WTC11 (cell line): ENCODE results near the gene PDPN. TPM values are rescaled to one million over a fixed set of nuclear protein-coding genes. Genes with fewer than 3 reads are reported as not detected.

ENCODE experiments used
- ATAC-seq: fragments of 200-7000 bp; cut with Tn5 transposase; 2 replicates; pipeline ENCODE4 v1.10.0; 2021; ENCODE audit warnings: mild to moderate bottlenecking, moderate library complexity
- CTCF ChIA-PET: fragments of 300-600 bp; sonication (Branson Sonifier 250); formaldehyde crosslinking; loops from one replicate; lab custom pipeline; 2021; ENCODE audit warnings: antibody characterized with exemption; lab: Charles Lee
- POLR2A ChIA-PET: fragments of 350-600 bp; sonication (Branson Sonifier 250); formaldehyde crosslinking; loops from one replicate; lab custom pipeline; 2021; ENCODE audit warnings: antibody characterized with exemption; lab: Charles Lee
- DNase-seq: peaks from one replicate; pipeline ENCODE4 v3.0.0; 2021; ENCODE audit warnings: low spot score
- H3K27ac Mint-ChIP-seq: 2 replicates; pipeline ENCODE4 v1.8.0; 2021; ENCODE audit warnings: mixed read lengths
- H3K27me3 Mint-ChIP-seq: 2 replicates; pipeline ENCODE4 v1.8.0; 2021; ENCODE audit warnings: low read depth, mild to moderate bottlenecking, moderate library complexity, mixed read lengths
- H3K36me3 Mint-ChIP-seq: 2 replicates; pipeline ENCODE4 v1.8.0; 2021; ENCODE audit warnings: mixed read lengths
- H3K4me1 Mint-ChIP-seq: 2 replicates; pipeline ENCODE4 v1.8.0; 2022; ENCODE audit warnings: mixed read lengths
- H3K4me3 Mint-ChIP-seq: 2 replicates; pipeline ENCODE4 v1.8.0; 2021; ENCODE audit warnings: mild to moderate bottlenecking, moderate library complexity, mixed read lengths
- H3K9me3 Mint-ChIP-seq: 2 replicates; pipeline ENCODE4 v1.8.0; 2021; ENCODE audit warnings: mixed read lengths
- ATF2 ChIP-seq: sonication (generic); formaldehyde crosslinking; IDR thresholded peaks from 2 replicates; pipeline ENCODE4 v1.8.1; 2022; ENCODE audit warnings: low read depth, missing genetic modification reagents, borderline replicate concordance
- CREM ChIP-seq: sonication (generic); formaldehyde crosslinking; IDR thresholded peaks from 2 replicates; pipeline ENCODE4 v1.8.1; 2022; ENCODE audit warnings: mild to moderate bottlenecking, missing genetic modification reagents, moderate library complexity
- CTCF ChIP-seq: fragments of 200-600 bp; IDR thresholded peaks from 2 replicates; pipeline ENCODE4 v1.8.0; 2022; ENCODE audit warnings: antibody characterized with exemption
- E2F5 ChIP-seq: sonication (generic); formaldehyde crosslinking; IDR thresholded peaks from 2 replicates; pipeline ENCODE4 v1.8.1; 2022; ENCODE audit warnings: mild to moderate bottlenecking, moderate library complexity, missing genetic modification reagents
- EMX1 ChIP-seq: fragments of 250-450 bp; sonication (Bioruptor Pico); IDR thresholded peaks from 2 replicates; pipeline ENCODE4 v1.8.0; 2021; ENCODE audit warnings: mild to moderate bottlenecking
- ERG ChIP-seq: fragments of 250-450 bp; sonication (Bioruptor Pico); IDR thresholded peaks from 2 replicates; pipeline ENCODE4 v1.8.0; 2021; ENCODE audit warnings: mild to moderate bottlenecking
- FOXJ3 ChIP-seq: sonication (generic); formaldehyde crosslinking; IDR thresholded peaks from 2 replicates; pipeline ENCODE4 v1.9.0; 2021; ENCODE audit warnings: missing genetic modification reagents, mild to moderate bottlenecking, borderline replicate concordance
- FOXK1 ChIP-seq: sonication (generic); formaldehyde crosslinking; IDR thresholded peaks from 2 replicates; pipeline ENCODE4 v1.8.0; 2022; ENCODE audit warnings: mild to moderate bottlenecking, moderate library complexity, missing genetic modification reagents
- FOXP1 ChIP-seq: sonication (generic); formaldehyde crosslinking; IDR thresholded peaks from 2 replicates; pipeline ENCODE4 v1.8.0; 2022; ENCODE audit warnings: missing genetic modification reagents, mild to moderate bottlenecking, moderate library complexity, borderline replicate concordance
- JAZF1 ChIP-seq: fragments of 250-450 bp; sonication (Bioruptor Pico); IDR thresholded peaks from 2 replicates; pipeline ENCODE4 v1.9.0; 2021; ENCODE audit warnings: moderate library complexity, mild to moderate bottlenecking, inconsistent platforms
- MLX ChIP-seq: sonication (generic); formaldehyde crosslinking; IDR thresholded peaks from 2 replicates; pipeline ENCODE4 v1.8.1; 2023; ENCODE audit warnings: mild to moderate bottlenecking, missing genetic modification reagents, moderate library complexity
- PRRX2 ChIP-seq: fragments of 250-450 bp; sonication (Bioruptor Pico); IDR thresholded peaks from 2 replicates; pipeline ENCODE4 v1.8.0; 2021; ENCODE audit warnings: mild to moderate bottlenecking
- SOX15 ChIP-seq: fragments of 250-450 bp; sonication (Bioruptor Pico); IDR thresholded peaks from 2 replicates; pipeline ENCODE4 v1.9.0; 2021; ENCODE audit warnings: mild to moderate bottlenecking
- ZNF138 ChIP-seq: sonication (generic); formaldehyde crosslinking; conservative IDR thresholded peaks from 2 replicates; pipeline ENCODE4 v1.8.1; 2022; ENCODE audit warnings: mild to moderate bottlenecking, moderate library complexity, missing genetic modification reagents
- ZNF317 ChIP-seq: sonication (generic); formaldehyde crosslinking; IDR thresholded peaks from 2 replicates; pipeline ENCODE4 v1.8.1; 2023; ENCODE audit warnings: low read depth, mild to moderate bottlenecking, moderate library complexity, missing genetic modification reagents, borderline replicate concordance
- ZNF671 ChIP-seq: fragments of 250-450 bp; sonication (Bioruptor Pico); IDR thresholded peaks from 2 replicates; pipeline ENCODE4 v1.8.0; 2021; ENCODE audit warnings: mild to moderate bottlenecking
- total RNA-seq: library from RNA; stranded (reverse); gene quantifications from 3 replicates; pipeline ENCODE4 v1.2.3, GENCODE V29; 2021
- TF ChIP-seq, protein P1 (sequence below): sonication (generic); formaldehyde crosslinking; IDR thresholded peaks from 2 replicates; pipeline ENCODE4 v1.8.1; 2023; ENCODE audit warnings: mild to moderate bottlenecking, missing genetic modification reagents
- TF ChIP-seq, protein P2 (sequence below): sonication (generic); formaldehyde crosslinking; conservative IDR thresholded peaks from 2 replicates; pipeline ENCODE4 v1.8.1; 2022; ENCODE audit warnings: mild to moderate bottlenecking, missing genetic modification reagents

The PDPN gene
- total RNA-seq, 1 experiment from 2014 or later: 158 TPM

- CTCF ChIA-PET: interaction anchor here (0.7 to 3.2 kb wide), 3 partner anchors 10 to 31 kb away, joined by 4 to 13 read pairs (median 9); no protein-coding TSS in a partner anchor
- Mint-ChIP-seq H3K36me3 (no peaks in the 10 kb centered on the region), H3K4me1 (peaks cover 8% of the 10 kb centered on the region; the same call in 1 of the 2 replicates), H3K9me3 (no peaks in the 10 kb centered on the region)
- POLR2A ChIA-PET: no interaction called here
- no peak for DNase-seq
- no peak for TF ChIP-seq SOX15 (CRISPR knock-in tag)
- no peak for TF ChIP-seq ZNF138
- no peak for TF ChIP-seq MLX
- no peak for TF ChIP-seq ATF2 (CRISPR knock-in tag)
- TF ChIP-seq, protein P1, sequence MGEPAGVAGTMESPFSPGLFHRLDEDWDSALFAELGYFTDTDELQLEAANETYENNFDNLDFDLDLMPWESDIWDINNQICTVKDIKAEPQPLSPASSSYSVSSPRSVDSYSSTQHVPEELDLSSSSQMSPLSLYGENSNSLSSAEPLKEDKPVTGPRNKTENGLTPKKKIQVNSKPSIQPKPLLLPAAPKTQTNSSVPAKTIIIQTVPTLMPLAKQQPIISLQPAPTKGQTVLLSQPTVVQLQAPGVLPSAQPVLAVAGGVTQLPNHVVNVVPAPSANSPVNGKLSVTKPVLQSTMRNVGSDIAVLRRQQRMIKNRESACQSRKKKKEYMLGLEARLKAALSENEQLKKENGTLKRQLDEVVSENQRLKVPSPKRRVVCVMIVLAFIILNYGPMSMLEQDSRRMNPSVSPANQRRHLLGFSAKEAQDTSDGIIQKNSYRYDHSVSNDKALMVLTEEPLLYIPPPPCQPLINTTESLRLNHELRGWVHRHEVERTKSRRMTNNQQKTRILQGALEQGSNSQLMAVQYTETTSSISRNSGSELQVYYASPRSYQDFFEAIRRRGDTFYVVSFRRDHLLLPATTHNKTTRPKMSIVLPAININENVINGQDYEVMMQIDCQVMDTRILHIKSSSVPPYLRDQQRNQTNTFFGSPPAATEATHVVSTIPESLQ: no peak
- TF ChIP-seq EMX1 (CRISPR knock-in tag): no peak
- TF ChIP-seq CREM (CRISPR knock-in tag): no peak
- TF ChIP-seq, all 79 proteins: peak for 0
- ATAC-seq: no peak
- Mint-ChIP-seq H3K27me3 (no peaks in the 10 kb centered on the region), H3K27ac (no peak overlapping the region), H3K4me3 (no peak overlapping the region)
Measured at GRCh38 chr1:13539683-13540082, 43.9 kb upstream of the PDPN start.

GRCh38 chr1:13540866-13541265, 42.8 kb upstream of the PDPN start:
- no peaks in the 10 kb centered on the region for H3K36me3 Mint-ChIP-seq
- H3K27me3 Mint-ChIP-seq: no peaks in the 10 kb centered on the region
- peaks cover 8% of the 10 kb centered on the region; the same call in 1 of the 2 replicates for H3K4me1 Mint-ChIP-seq
- no peak overlapping the region for H3K4me3 Mint-ChIP-seq
- DNase-seq (no peak), ATAC-seq (no peak)
- no peaks in the 10 kb centered on the region for H3K9me3 Mint-ChIP-seq
- no peak overlapping the region for H3K27ac Mint-ChIP-seq
- POLR2A ChIA-PET: no interaction called here
- CTCF ChIA-PET: interaction anchor here (0.8 to 1.0 kb wide), 2 partner anchors 24 kb away, joined by 3 to 6 read pairs; no protein-coding TSS in a partner anchor
- TF ChIP-seq ZNF671 (CRISPR knock-in tag) (no peak), ERG (CRISPR knock-in tag) (no peak), FOXK1 (no peak), FOXJ3 (CRISPR knock-in tag) (no peak), ZNF317 (CRISPR knock-in tag) (no peak), CTCF (no peak), CREM (CRISPR knock-in tag) (no peak), PRRX2 (no peak), FOXP1 (CRISPR knock-in tag) (no peak), E2F5 (CRISPR knock-in tag) (no peak), EMX1 (CRISPR knock-in tag) (no peak), JAZF1 (CRISPR knock-in tag) (no peak)
- TF ChIP-seq, protein P2, sequence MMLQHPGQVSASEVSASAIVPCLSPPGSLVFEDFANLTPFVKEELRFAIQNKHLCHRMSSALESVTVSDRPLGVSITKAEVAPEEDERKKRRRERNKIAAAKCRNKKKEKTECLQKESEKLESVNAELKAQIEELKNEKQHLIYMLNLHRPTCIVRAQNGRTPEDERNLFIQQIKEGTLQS: no peak
